Adrenal gland (tissue), 5 donors: Measurements from ENCODE around the gene TMEM140.

ENCODE experiments used
- POLR2A ChIP-seq, 2 donors: fragments of 450-650 bp; IDR thresholded peaks; one replicate each; pipeline ENCODE4 v1.6.1; 2017; ENCODE audit warnings: antibody characterized with exemption in 2 of 2, mild to moderate bottlenecking in 2 of 2, moderate library complexity in 1 of 2
- TF ChIP-seq, protein P1 (sequence below), 6 experiments: fragments of 450-650 bp in 4 of 6; fragments of 200-600 bp in 2 of 6; sonication (generic) in 1 of 6; IDR thresholded peaks; 1 replicate in 5 of 6; 2 replicates in 1 of 6; pipeline versions ENCODE4 v1.5.1 to v1.8.0; 2016 to 2021; ENCODE audit warnings: antibody characterized with exemption in 6 of 6, mild to moderate bottlenecking in 2 of 6, moderate library complexity in 1 of 6
- donor health status: DM: no; HTN: no; CAD: no.

DNA sequence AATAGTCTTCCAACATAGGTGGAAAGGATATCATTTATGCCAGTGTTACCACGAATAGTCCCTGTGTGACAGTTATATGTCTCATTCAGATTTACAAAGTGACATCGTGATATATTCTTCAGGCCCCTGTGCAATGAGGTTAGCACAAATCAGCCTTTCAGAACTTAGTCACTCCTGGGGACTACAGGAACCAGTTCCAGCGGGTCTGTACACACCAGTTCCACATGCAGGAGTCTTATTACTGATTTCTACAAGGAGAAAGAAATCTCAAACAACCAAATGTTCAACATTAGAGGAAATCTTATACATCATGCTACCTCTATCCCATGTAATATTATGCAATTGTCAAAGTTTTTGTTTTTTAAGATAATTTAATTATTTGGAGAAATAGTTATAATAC is 67.8 kb downstream of the TMEM140 start:
- no peak for TF ChIP-seq POLR2A (IDR thresholded peaks at IDR 0.05)
- TF ChIP-seq, protein P1, sequence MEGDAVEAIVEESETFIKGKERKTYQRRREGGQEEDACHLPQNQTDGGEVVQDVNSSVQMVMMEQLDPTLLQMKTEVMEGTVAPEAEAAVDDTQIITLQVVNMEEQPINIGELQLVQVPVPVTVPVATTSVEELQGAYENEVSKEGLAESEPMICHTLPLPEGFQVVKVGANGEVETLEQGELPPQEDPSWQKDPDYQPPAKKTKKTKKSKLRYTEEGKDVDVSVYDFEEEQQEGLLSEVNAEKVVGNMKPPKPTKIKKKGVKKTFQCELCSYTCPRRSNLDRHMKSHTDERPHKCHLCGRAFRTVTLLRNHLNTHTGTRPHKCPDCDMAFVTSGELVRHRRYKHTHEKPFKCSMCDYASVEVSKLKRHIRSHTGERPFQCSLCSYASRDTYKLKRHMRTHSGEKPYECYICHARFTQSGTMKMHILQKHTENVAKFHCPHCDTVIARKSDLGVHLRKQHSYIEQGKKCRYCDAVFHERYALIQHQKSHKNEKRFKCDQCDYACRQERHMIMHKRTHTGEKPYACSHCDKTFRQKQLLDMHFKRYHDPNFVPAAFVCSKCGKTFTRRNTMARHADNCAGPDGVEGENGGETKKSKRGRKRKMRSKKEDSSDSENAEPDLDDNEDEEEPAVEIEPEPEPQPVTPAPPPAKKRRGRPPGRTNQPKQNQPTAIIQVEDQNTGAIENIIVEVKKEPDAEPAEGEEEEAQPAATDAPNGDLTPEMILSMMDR (IDR thresholded peaks at IDR 0.05): no peak
